ENCODE data around the gene AXIN2.
"Not testable (repeated sequence)": the region's sequence is repeated elsewhere in the genome, so short reads cannot be mapped to it uniquely, and the experiment has no call there.

Gene AXIN2

DNA sequence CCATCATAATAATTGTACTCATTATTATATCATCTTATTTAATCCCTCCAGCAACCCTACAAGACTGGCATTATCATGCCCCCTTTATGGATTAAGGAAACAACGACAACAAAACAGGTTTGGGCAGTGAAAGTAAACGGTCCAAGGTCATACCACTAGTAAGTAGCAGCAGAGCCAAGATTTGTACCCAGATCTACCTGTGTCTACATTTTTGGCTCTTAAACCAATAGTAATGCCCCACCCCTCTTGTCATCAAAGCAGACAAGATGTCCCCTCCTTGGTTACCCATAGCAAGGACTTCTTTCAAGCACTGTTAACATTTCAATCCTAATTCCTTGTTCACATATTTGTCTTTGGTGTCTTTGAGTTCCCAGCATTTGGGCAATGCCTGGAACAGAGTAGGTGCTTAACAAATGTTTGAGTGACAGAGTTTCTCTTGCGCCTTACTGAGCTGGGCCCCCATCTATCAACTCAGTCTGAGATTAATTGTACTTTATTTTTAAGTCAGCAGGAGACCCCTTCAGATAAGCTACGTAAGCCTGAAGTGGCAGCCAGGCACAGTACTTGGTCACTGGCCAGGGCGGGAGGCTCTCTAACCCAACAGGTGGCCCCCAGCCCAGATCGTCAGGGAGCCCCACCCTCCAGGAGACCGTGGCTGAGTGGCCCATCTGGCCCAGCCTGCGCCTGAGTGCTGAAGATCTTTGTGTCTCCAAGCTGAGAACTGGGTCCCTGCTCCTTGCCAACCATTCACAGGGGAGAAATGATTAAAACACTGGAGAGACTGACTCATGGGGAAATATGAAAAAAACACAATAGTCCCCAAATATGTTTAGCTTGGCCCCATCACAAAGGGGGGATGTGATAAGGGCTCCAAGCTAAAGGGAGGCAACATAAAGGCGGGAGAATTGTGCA, 75.8 kb downstream of the AXIN2 start:
- in situ Hi-C loops (cut with MboI; ENCODE audit: low sequenced_read_pairs): no loop called here

DNA sequence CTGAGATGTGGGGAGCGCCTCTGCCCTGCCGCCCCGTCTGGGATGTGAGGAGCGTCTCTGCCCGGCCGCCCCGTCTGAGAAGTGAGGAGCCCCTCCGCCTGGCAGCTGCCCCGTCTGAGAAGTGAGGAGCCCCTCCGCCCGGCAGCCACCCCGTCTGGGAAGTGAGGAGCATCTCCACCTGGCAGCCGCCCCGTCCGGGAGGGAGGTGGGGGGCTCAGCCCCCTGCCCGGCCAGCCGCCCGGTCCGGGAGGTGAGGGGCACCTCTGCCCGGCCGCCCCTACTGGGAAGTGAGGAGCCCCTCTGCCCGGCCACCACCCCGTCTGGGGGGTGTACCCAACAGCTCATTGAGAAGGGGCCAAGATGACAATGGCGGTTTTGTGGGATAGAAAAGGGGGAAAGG, 77.0 kb downstream of the AXIN2 start:
- in situ Hi-C loops (cut with MboI; ENCODE audit: low sequenced_read_pairs): not testable (repeated sequence)

DNA sequence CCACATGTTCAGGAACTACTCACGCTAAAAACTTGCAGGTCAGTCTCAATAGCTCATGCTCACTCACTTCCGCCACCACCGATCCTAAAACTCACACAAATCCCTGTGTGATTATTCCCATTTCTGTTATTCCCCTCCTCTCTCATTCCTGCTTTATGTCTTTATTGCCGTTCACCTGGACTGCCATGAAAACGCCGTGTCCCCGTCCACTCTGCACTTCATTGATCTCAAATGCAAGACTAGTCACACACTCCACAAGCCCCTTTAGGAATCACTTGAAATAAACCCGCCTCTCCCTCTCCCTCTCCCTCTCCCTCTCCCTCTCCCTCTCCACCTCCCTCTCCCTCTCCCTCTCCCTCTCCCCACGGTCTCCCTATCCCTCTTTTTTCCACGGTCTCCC, 78.0 kb downstream of the AXIN2 start:
- in situ Hi-C loops (cut with MboI; ENCODE audit: low sequenced_read_pairs): no loop called here

DNA sequence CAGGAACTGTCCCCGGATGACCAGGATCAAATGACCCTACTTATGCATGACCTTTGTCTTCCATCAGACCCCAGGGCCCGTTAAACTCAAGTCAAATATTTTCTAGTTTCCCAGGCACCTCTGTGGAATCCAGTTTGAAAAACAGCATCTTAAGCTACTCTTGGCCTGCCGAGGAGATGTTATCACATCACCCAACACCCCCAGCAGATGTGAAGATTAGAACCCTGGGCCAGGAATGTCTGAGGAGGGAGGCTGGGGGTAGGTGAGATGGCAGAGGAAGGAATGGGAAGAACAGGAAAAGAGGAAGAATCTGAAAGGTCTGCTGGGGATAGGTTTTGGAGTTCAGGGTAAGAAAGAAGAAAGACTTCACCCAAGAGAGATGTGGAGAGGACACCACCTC, 79.2 kb downstream of the AXIN2 start:
- in situ Hi-C loops (cut with MboI; ENCODE audit: low sequenced_read_pairs): no loop called here

DNA sequence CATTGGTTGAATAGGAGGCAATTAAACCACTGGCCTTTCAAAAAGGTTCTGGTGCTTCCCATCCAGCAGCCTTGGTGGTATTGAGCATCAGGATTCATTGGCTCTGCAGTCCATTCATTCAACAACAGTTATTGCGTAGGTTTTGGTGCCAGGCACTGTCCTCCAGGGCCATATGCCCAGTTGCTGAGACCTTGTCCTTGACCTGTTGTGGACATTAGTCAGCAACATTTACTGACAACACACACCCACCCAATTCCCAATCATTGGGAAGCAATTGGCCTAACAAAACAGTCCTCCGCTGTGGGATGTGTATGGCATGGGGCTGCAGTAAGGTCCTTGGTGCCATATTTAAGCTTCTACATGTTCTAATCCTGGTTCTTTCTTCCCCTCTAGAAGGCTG, 82.2 kb downstream of the AXIN2 start:
- in situ Hi-C loops (cut with MboI; ENCODE audit: low sequenced_read_pairs): no loop called here
